HPDE6-E6E7 (cell line): ENCODE measurements around the gene HILPDA.
"Not testable (repeated sequence)": the region's sequence is repeated elsewhere in the genome, so short reads cannot be mapped to it uniquely, and the experiment has no call there.

Experiments
- DNase-seq: peaks from one replicate; pipeline ENCODE4 v3.0.0; 2011; ENCODE audit warnings: missing footprints; ENCODE audit errors: extremely low spot score

Gene HILPDA

DNA sequence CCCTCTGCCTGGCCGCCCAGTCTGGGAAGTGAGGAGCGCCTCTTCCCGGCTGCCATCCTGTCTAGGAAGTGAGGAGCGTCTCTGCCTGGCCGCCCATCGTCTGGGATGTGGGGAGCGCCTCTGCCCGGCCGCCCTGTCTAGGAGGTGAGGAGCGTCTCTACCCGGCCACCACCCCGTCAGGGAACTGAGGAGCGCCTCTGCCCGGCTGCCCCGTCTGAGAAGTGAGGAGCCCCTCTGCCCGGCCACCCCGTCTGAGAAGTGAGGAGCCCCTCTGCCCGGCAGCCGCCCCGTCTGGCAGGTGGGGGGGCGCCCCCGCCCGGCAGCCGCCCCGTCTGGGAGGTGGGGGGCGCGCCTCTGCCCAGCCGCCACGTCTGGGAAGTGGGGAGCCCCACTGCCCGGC lies 7.7 kb downstream of the HILPDA start:
- not testable (repeated sequence) for DNase-seq

DNA sequence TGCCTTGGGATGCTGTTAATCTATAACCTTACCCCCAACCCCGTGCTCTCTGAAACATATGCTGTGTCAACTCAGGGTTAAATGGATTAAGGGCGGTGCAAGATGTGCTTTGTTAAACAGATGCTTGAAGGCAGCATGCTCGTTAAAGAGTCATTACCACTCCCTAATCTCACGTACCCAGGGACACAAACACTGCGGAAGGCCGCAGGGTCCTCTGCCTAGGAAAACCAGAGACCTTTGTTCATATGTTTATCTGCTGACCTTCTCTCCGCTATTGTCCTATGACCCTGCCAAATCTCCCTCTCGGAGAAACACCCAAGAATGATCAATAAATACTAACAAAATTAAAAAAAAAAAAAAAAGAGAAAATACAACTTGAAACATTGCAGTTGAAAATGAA lies 8.3 kb downstream of the HILPDA start:
- DNase-seq, result not testable (repeated sequence)

DNA sequence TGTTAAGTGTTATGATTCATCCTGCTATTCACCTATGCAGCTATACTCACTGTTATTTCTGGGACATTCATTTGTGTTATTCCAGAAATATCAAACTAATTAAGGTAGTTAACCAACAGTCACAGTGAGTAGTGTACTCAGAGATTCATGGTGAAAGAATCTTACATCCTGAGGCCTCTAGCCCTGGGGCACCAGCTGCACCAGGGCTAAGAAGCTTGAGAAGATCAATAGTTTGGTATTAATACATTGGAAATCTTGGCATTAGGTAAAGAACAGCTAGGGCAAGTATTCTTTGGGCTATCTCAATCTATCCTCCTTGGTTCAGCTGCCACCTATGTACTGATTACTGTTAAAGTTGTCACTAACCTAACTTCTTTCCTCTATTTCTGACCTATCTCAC lies 11.2 kb downstream of the HILPDA start:
- DNase-seq, result not testable (repeated sequence)

DNA sequence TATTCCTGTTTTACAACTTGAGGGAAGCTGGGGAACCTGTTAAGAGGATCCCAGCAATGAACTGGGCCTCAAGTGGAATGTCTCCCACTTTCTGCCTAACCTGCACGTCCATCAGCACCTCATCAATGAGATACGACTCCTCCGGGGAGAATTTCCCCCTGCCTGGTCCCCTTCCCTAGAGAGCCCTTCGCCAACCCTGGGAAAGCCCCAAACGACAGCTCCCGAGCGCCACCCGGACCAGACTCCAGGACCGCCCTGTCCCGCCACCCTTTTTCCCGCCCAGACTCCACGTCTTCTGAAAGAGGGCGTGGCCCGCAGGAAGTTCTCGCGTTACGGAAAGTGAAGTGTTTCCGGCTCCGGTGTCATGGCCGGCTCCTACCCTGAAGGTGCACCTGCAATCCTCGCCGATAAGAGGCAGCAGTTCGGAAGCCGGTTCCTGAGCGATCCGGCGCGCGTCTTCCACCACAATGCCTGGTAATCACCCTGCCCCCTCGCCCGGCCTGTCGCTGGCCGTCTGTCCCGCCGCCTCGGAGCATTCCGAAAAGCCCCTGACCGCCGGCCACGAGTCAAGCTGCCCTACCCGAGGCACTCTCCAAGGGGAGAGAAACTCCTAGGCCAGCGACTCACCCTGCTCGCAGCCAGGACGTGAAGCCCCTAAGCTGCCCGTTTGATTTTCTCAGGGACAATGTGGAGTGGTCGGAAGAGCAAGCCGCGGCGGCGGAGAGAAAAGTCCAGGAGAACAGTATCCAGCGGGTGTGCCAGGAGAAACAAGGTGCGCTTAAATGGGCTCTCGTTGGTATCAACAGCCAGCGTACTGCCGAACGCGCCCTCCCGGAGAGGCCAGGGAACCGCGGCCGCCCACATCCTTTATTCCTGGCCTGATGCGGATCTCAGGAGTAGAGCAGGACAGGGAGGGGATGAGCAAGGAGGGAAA lies 21.0 kb downstream of the HILPDA start, which contains the start of gene METTL2B:
Gene METTL2B (plus strand): TSS at position 347 of the 934 bp plus-strand sequence. CDS start 18 bp downstream, at position 365.
- peak; percentile 62 for DNase-seq

DNA sequence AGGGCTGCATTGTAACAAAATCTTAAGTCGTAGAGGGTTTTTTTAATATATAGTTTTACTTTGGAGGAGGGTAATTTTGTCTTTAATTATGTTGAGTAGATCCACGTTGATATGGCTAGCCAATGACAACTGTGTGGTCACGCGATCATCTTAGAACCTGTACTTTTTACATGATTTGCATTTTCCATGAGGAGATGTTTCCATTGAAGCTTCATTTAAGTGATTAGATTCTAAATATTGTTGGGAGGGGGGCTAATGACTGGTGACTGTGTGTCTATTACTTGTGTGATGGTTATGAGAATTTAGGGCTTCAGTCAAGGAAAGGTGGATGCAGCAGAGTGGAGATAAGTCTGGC lies 21.6 kb downstream of the HILPDA start:
- not testable (repeated sequence) for DNase-seq

- DNase-seq, result not testable (repeated sequence)
Measured at GRCh38 chr7:128479082-128479481, 23.4 kb downstream of the HILPDA start.

DNA sequence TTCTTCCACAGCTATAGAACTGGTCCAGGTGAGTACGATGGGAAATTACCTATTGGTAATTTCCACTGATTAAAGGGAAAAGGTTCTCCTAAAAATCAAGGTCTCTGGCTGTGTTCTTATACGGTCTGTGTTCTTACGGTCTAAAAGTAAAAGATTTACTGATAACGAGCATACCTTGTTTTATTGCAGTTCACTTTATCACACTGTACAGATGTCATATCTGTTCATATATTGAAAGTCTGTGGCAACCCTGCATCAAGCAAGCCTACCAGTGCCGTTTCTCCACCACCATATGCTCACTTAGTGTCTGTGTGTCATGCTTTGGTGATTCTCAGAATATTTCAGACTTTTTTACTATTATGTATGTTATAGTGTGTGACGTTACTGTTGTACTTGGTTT lies 32.5 kb downstream of the HILPDA start:
- DNase-seq, result not testable (repeated sequence)

DNA sequence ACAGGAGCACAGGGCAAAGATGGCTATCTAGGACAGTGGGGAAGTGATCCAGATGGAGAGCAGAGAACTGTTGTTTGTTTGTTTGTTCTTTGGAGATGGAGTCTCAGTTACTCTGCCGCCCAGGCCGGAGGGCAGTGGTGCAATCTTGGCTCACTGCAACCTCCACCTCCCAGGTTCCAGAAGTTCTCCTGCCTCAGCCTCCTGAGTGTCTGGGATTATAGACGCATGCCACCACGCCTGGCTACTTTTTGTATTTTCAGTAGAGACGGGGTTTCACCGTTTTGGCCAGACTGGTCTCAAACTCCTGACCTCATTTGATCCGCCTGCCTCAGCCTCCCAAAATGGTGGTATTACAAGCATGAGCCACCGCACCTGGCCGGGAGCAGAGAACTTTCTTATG lies 41.7 kb downstream of the HILPDA start:
- no peak for DNase-seq

DNA sequence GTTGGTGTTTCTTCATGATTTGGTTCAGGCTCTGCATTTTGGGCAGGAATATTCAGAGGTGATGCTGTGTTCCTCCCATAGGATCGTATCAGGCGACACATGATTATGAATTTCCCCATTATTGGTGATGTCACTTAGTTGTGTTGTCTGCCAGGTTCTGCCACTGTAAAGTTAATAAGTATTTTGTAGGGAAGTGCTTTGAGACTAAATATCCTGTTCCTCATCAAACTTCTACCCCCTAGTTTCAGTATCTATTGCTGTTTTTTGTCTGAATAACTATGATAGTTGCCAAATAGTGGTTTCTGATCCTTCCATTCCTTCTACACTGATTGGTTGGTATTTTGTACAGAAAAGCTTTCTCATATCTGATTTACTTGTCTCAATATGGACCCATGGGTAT lies 49.7 kb downstream of the HILPDA start:
- not testable (repeated sequence) for DNase-seq

DNA sequence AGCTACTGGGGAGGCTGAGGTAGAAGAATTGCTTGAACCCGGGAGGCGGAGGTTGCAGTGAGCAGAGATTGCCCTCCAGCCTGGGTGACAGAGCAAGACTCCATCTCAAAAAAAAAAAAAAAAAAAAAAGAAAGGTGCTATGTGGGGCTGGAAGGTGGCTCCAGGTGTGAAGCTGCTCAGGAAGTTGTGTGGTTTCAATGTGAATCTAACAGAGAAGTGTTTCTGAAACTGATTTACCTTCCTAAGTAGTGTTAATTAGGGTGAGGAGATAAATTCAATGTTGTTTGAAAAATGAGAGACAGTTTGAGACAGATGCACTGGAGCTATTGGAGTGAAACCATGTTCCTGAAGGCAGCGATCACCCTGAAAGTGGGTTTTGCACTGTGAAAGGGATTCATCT lies 51.1 kb downstream of the HILPDA start:
- not testable (repeated sequence) for DNase-seq

- DNase-seq, result not testable (repeated sequence)
Measured at GRCh38 chr7:128507321-128507993, 51.8 kb downstream of the HILPDA start.
